Colonic mucosa (tissue), 4 donors: ENCODE data around the gene EIF1AD. TPM values are rescaled to one million over a fixed set of nuclear protein-coding genes. Genes with fewer than 3 reads are reported as not detected.

Experiments used
- DNase-seq: peaks from one replicate; pipeline ENCODE4 v3.0.0-alpha.2; 2020
- H3K27ac ChIP-seq: fragments of 200-600 bp; one replicate; pipeline ENCODE4 v1.8.0; 2021
- H3K27me3 ChIP-seq: fragments of 200-600 bp; one replicate; pipeline ENCODE4 v1.8.0; 2021
- H3K36me3 ChIP-seq: fragments of 200-600 bp; one replicate; pipeline ENCODE4 v1.8.0; 2021
- H3K4me1 ChIP-seq: fragments of 200-600 bp; one replicate; pipeline ENCODE4 v1.8.0; 2021; ENCODE audit warnings: mild to moderate bottlenecking
- H3K4me3 ChIP-seq: fragments of 200-600 bp; one replicate; pipeline ENCODE4 v1.8.0; 2021
- H3K9ac ChIP-seq, 2 donors: one replicate each; pipeline ENCODE4 v1.7.0; 2013; ENCODE audit warnings: control low read depth in 2 of 2, low read depth in 2 of 2, low read length in 2 of 2
- H3K9me3 ChIP-seq: fragments of 200-600 bp; one replicate; pipeline ENCODE4 v1.8.0; 2021
- intact Hi-C: fragments of 100-400 bp; cut with DNase I; formaldehyde crosslinking; loops from one replicate; pipeline ENCODE4 v1.14.1; 2022
- total RNA-seq, 2 donors: library from RNA; stranded (reverse); fragmentation: NEBNext Ultra II Directional in 1 of 2; extraction: Animal tissue kit (Norgen Biotek cat#: 25700) in 1 of 2; gene quantifications; one replicate each; pipeline ENCODE4 v1.2.1, GENCODE V29; 2021
- TF ChIP-seq, protein P1 (sequence below): fragments of 200-600 bp; IDR thresholded peaks from one replicate; pipeline ENCODE4 v1.8.0; 2022; ENCODE audit warnings: antibody characterized with exemption, mild to moderate bottlenecking
- donor health status: healthy.
- donor health status: DM: no; HTN: no; CAD: no.
- donor health status: DM: no; HTN: no; CAD: no.

Gene EIF1AD
- total RNA-seq, 2 donors from 2014 or later: 27.8 to 32.8 TPM

DNA sequence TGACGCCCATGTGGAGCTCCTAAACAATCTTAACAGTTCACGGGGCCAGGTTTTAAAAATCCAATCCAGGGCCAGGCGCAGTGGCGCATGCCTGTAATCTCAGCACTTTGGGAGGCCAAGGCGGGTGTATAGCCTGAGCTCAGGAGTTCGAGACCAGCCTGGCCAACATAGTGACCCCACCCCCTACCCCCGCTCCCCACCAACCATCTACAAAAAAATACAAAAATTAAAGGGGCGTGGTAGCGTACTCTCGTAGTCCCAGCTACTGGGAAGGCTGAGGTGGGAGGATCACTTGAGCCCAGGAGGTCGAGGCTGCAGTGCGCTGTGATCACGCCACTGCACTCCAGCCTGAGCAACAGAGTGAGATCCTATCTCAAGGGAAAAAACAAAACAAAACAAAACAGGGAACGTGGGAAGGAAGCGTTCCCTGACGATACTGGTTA lies 41.1 kb downstream of the EIF1AD start:
- Histone ChIP-seq H3K36me3 (peaks cover 10% of the 10 kb centered on the region), H3K4me1 (peaks cover 11% of the 10 kb centered on the region), H3K9me3 (no peaks in the 10 kb centered on the region), H3K9ac (peak overlapping the region; percentile 82 to 96), H3K27ac (peak overlapping the region; percentile 92), H3K4me3 (peak overlapping the region; percentile 94), H3K27me3 (no peaks in the 10 kb centered on the region)
- intact Hi-C loops: loop anchor here (5.0 kb wide), 1 partner anchor 41 kb away; the partner anchor contains the start of genes BANF1 and EIF1AD
- TF ChIP-seq, protein P1, sequence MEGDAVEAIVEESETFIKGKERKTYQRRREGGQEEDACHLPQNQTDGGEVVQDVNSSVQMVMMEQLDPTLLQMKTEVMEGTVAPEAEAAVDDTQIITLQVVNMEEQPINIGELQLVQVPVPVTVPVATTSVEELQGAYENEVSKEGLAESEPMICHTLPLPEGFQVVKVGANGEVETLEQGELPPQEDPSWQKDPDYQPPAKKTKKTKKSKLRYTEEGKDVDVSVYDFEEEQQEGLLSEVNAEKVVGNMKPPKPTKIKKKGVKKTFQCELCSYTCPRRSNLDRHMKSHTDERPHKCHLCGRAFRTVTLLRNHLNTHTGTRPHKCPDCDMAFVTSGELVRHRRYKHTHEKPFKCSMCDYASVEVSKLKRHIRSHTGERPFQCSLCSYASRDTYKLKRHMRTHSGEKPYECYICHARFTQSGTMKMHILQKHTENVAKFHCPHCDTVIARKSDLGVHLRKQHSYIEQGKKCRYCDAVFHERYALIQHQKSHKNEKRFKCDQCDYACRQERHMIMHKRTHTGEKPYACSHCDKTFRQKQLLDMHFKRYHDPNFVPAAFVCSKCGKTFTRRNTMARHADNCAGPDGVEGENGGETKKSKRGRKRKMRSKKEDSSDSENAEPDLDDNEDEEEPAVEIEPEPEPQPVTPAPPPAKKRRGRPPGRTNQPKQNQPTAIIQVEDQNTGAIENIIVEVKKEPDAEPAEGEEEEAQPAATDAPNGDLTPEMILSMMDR: no peak
- DNase-seq: no peak

DNA sequence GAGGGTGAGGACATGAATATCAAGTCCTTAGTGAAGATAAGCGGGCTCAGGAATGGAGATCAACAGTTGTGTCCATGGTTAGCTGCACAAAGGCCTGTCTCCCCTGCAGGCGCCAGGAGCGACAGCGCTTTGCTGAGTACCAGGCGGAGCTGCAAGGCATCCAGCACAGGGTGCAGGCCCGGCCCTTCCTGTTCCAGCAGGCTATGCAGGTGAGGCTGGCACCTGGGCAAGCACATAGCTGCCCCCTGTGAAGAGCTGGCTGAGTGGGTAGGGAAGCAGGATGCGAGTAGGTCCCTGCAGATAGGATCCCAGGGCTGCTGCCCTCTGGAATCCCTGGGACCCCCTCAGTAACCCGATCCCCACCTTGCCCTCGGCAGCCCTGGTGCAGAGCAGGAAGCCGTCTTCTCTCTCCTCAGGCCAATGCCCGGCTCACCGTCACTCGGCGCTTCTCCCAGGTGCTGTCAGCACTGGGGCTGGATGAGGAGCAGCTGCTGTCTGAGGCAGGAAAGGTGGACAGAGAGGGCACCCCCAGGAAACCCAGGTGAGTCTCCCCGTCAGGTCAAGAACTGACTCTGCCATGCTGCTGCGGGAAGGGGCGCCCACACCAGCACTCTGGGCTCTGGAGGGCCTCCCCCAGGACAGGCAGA lies 43.1 kb downstream of the EIF1AD start:
- Histone ChIP-seq H3K4me1 (peaks cover 11% of the 10 kb centered on the region), H3K4me3 (no peak overlapping the region), H3K36me3 (no peaks in the 10 kb centered on the region), H3K27me3 (no peaks in the 10 kb centered on the region), H3K9me3 (no peaks in the 10 kb centered on the region), H3K27ac (no peak overlapping the region), H3K9ac (no peak overlapping the region)
- TF ChIP-seq, protein P1: no peak
- intact Hi-C loops: no loop called here
- DNase-seq: no peak

DNA sequence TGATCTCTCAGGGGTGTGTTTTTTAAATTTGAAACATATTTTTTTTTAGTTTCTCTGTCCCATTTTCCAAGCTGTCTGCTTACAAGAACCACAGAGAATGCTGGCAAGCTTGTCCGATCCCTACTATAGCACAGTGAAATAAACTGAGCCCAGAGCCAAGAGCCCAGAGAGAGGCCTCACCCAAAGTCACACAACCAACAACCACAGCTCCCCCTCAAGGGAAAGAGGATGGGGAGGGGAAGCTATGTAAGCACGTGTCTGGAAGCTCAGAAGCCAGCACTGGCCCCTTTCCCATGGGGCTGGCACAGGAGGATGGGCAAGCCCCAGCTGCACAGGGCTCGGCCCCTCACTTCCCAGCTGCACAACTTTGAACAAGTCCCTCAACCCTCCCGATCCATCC lies 43.7 kb downstream of the EIF1AD start:
- Histone ChIP-seq H3K36me3 (no peaks in the 10 kb centered on the region), H3K4me1 (peaks cover 10% of the 10 kb centered on the region), H3K27me3 (no peaks in the 10 kb centered on the region), H3K9ac (no peak overlapping the region), H3K9me3 (no peaks in the 10 kb centered on the region), H3K27ac (no peak overlapping the region), H3K4me3 (no peak overlapping the region)
- TF ChIP-seq, protein P1: no peak
- DNase-seq: no peak
- intact Hi-C loops: no loop called here

DNA sequence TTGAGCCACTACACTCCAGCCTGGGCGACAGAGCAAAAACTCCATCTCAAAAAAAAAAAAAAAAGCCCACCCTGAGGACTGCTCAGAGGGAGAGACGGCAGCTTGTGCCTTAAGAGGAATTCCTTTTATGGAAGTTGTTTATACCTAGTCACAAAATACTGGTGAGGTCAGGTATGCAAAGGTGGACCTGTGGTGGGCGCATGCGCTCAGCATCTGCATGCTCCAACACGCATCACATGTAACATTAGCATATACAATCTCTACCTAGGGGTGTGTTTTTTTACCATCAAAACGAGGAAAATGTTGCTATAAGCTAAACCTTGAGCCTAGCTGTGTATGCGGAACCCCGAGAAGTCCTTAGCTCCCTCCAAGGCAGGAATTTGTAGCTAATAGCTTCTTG lies 47.2 kb downstream of the EIF1AD start:
- Histone ChIP-seq H3K9ac (no peak overlapping the region), H3K36me3 (no peaks in the 10 kb centered on the region), H3K27me3 (no peaks in the 10 kb centered on the region), H3K9me3 (no peaks in the 10 kb centered on the region), H3K27ac (no peak overlapping the region), H3K4me1 (no peaks in the 10 kb centered on the region), H3K4me3 (no peak overlapping the region)
- intact Hi-C loops: no loop called here
- TF ChIP-seq, protein P1: no peak
- no peak for DNase-seq

DNA sequence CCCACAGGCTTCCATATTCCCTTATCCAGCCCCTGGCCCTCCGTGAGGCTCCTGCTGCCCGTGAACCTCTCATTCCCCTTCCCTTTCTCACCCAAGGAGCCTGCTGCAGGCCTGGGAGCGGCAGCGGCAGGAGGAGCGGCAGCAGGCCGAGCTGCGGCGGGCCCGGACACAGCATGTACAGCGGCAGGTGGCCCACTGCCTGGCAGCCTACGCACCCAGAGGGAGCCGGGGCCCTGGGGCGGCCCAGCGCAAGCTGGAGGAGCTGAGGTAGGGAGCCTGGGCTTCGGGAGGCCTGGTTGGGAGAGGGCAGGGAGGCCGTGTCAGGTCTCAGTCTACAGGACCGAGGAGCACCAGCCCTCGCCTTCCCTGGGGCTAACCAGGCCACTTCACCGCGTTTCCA lies 48.5 kb downstream of the EIF1AD start:
- H3K9ac ChIP-seq: no peak overlapping the region
- no peak for DNase-seq
- no peak overlapping the region for H3K27ac ChIP-seq
- H3K4me3 ChIP-seq: no peak overlapping the region
- H3K4me1 ChIP-seq: no peaks in the 10 kb centered on the region
- H3K27me3 ChIP-seq: no peaks in the 10 kb centered on the region
- TF ChIP-seq, protein P1: no peak
- intact Hi-C loops: no loop called here
- H3K36me3 ChIP-seq: no peaks in the 10 kb centered on the region
- H3K9me3 ChIP-seq: no peaks in the 10 kb centered on the region
